Astrocyte (in vitro differentiated cells and primary cell): ENCODE data around the gene FRMD5. TPM values are rescaled to one million over a fixed set of nuclear protein-coding genes. Genes with fewer than 3 reads are reported as not detected.

Source experiments
- DNase-seq: peaks from one replicate; pipeline ENCODE4 v3.0.0-alpha.2; 2010; ENCODE audit warnings: low read depth
- FAIRE-seq: peaks from 2 replicates; lab custom pipeline; 2011; peaks lifted over from hg19 to GRCh38; lab: Jason Lieb, UNC
- H2AFZ ChIP-seq: 2 replicates; pipeline ENCODE4 v1.6.0; 2012; ENCODE audit warnings: low read depth, low read length, inconsistent platforms
- H3K27ac ChIP-seq: 2 replicates; pipeline ENCODE4 v1.5.1; 2011; ENCODE audit warnings: low read depth, low read length, inconsistent platforms
- H3K27me3 ChIP-seq: 2 replicates; pipeline ENCODE4 v1.6.0; 2011; ENCODE audit warnings: low read length, inconsistent platforms; ENCODE audit not compliant: insufficient read depth
- H3K36me3 ChIP-seq: 2 replicates; pipeline ENCODE4 v1.5.1; 2011; ENCODE audit warnings: low read length, inconsistent platforms; ENCODE audit not compliant: insufficient read depth
- H3K4me1 ChIP-seq: 2 replicates; pipeline ENCODE4 v1.5.1; 2011; ENCODE audit warnings: low read length, inconsistent platforms; ENCODE audit not compliant: insufficient read depth
- H3K4me2 ChIP-seq: 2 replicates; pipeline ENCODE4 v1.6.0; 2012; ENCODE audit warnings: low read length, inconsistent platforms
- H3K4me3 ChIP-seq: 2 replicates; pipeline ENCODE4 v1.5.1; 2011; ENCODE audit warnings: low read depth, mild to moderate bottlenecking, low read length, inconsistent platforms; ENCODE audit not compliant: insufficient read depth
- H3K79me2 ChIP-seq: 2 replicates; pipeline ENCODE4 v1.6.0; 2012; ENCODE audit warnings: mild to moderate bottlenecking, low read length, inconsistent platforms; ENCODE audit not compliant: insufficient read depth
- H3K9ac ChIP-seq: 2 replicates; pipeline ENCODE4 v1.6.0; 2012; ENCODE audit warnings: mild to moderate bottlenecking, low read length, inconsistent platforms
- H3K9me3 ChIP-seq: 2 replicates; pipeline ENCODE4 v1.5.1; 2012; ENCODE audit warnings: low read depth, mild to moderate bottlenecking, low read length, inconsistent platforms; ENCODE audit not compliant: insufficient read depth
- H4K20me1 ChIP-seq: 2 replicates; pipeline ENCODE4 v1.6.0; 2012; ENCODE audit warnings: low read length, inconsistent platforms; ENCODE audit not compliant: insufficient read depth
- H3K27ac Mint-ChIP-seq: one replicate; pipeline ENCODE4 v1.8.0; 2021; ENCODE audit warnings: mild to moderate bottlenecking, mixed read lengths; ENCODE audit not compliant: unreplicated experiment
- H3K27me3 Mint-ChIP-seq: one replicate; pipeline ENCODE4 v1.8.0; 2021; ENCODE audit warnings: low read depth, mixed read lengths; ENCODE audit not compliant: unreplicated experiment
- H3K36me3 Mint-ChIP-seq: one replicate; pipeline ENCODE4 v1.8.0; 2021; ENCODE audit warnings: low read depth, mixed read lengths; ENCODE audit not compliant: unreplicated experiment
- H3K4me1 Mint-ChIP-seq: one replicate; pipeline ENCODE4 v1.8.0; 2021; ENCODE audit warnings: low read depth, mixed read lengths; ENCODE audit not compliant: unreplicated experiment
- H3K4me3 Mint-ChIP-seq: one replicate; pipeline ENCODE4 v1.8.0; 2021; ENCODE audit warnings: mild to moderate bottlenecking, moderate library complexity, mixed read lengths; ENCODE audit not compliant: unreplicated experiment
- H3K9me3 Mint-ChIP-seq: one replicate; pipeline ENCODE4 v1.8.0; 2021; ENCODE audit warnings: mild to moderate bottlenecking, mixed read lengths; ENCODE audit not compliant: unreplicated experiment
- CTCF ChIP-seq: IDR thresholded peaks from 2 replicates; pipeline ENCODE4 v1.5.1; 2011; ENCODE audit warnings: low read depth, mild to moderate bottlenecking, inconsistent platforms, low read length, moderate library complexity; ENCODE audit not compliant: insufficient read depth
- EZH2 ChIP-seq: IDR thresholded peaks from 2 replicates; pipeline ENCODE4 v1.6.1; 2012; ENCODE audit warnings: mild to moderate bottlenecking, low read length, inconsistent platforms; ENCODE audit not compliant: insufficient read depth
- total RNA-seq: library from RNA; stranded (reverse); gene quantifications from 2 replicates; pipeline ENCODE4 v1.2.1, GENCODE V29; 2021

Gene FRMD5
- total RNA-seq, 1 donor from 2014 or later: 19.6 TPM

DNA sequence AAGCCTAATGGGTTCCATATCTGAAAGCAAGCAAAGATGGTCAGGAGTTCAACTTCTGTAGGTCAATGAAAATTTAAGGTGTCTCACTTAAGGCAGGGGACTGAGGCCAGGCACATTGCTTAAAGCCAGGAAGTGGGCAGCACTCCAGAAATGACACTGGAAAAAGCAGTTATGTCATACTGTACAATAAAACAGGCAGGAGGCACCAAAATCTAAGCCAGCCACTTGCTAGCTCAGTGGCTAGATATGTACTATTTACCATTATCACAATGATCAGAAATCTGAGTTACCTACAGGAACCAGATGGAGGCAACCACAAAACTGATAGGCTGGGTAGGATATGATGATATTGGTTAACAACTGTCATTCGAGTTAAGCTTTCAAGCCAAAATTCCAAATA, 57.3 kb downstream of the FRMD5 start:
- Histone ChIP-seq H3K27me3 (no peaks in the 10 kb centered on the region), H2AFZ (no peak overlapping the region), H4K20me1 (peaks cover 27% of the 10 kb centered on the region), H3K4me2 (peak overlapping the region; percentile 21), H3K9ac (no peak overlapping the region), H3K79me2 (peaks cover 91% of the 10 kb centered on the region), H3K27ac (no peak overlapping the region), H3K36me3 (no peaks in the 10 kb centered on the region), H3K9me3 (no peaks in the 10 kb centered on the region), H3K4me1 (peaks cover 11% of the 10 kb centered on the region), H3K4me3 (no peak overlapping the region)
- H3K4me3 Mint-ChIP-seq: no peak overlapping the region
- TF ChIP-seq CTCF (no peak), EZH2 (no peak)
- no peaks in the 10 kb centered on the region for H3K27me3 Mint-ChIP-seq
- H3K9me3 Mint-ChIP-seq: no peaks in the 10 kb centered on the region
- DNase-seq (peak; percentile 36), FAIRE-seq (no peak)
- H3K36me3 Mint-ChIP-seq: no peaks in the 10 kb centered on the region
- H3K4me1 Mint-ChIP-seq: peaks cover 13% of the 10 kb centered on the region
- H3K27ac Mint-ChIP-seq: no peak overlapping the region

DNA sequence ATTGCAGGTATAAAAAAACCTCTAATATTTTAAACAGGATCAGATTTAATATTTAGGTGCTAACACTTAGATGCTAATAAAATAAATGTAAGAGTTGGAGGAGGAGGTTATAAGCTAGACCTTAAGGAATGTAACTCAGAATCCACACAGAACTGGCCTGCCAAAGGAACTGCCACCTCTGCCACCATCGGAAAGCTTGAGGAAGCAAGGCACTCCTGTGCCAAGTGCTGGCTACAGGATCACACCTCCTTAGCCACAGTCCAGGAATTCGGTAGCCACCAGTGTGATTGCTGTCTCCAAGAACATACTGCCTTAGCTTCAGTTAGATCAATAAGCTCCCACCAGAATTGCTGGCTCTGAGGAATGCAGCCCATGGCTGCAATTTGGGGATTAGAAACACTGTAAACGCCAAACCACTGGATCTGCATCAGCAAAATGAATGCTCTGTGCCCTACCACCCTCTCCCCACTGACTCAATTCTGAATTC, 58.0 kb downstream of the FRMD5 start:
- H3K36me3 Mint-ChIP-seq: no peaks in the 10 kb centered on the region
- H3K27ac Mint-ChIP-seq: peak overlapping the region; percentile 34
- peaks cover 13% of the 10 kb centered on the region for H3K4me1 Mint-ChIP-seq
- H3K9me3 Mint-ChIP-seq: no peaks in the 10 kb centered on the region
- TF ChIP-seq CTCF (no peak), EZH2 (no peak)
- no peak for DNase-seq
- peaks cover 11% of the 10 kb centered on the region for H3K4me1 ChIP-seq
- peaks cover 91% of the 10 kb centered on the region for H3K79me2 ChIP-seq
- H3K27ac ChIP-seq: no peak overlapping the region
- H3K27me3 Mint-ChIP-seq: no peaks in the 10 kb centered on the region
- no peaks in the 10 kb centered on the region for H3K36me3 ChIP-seq
- H3K4me3 ChIP-seq: no peak overlapping the region
- H2AFZ ChIP-seq: no peak overlapping the region
- H4K20me1 ChIP-seq: peaks cover 31% of the 10 kb centered on the region
- H3K9me3 ChIP-seq: no peaks in the 10 kb centered on the region
- H3K27me3 ChIP-seq: no peaks in the 10 kb centered on the region
- no peak for FAIRE-seq
- no peak overlapping the region for H3K9ac ChIP-seq
- peak overlapping the region; percentile 23 for H3K4me2 ChIP-seq
- no peak overlapping the region for H3K4me3 Mint-ChIP-seq

GRCh38 chr15:44132057-44132456, 63.0 kb downstream of the FRMD5 start:
- peaks cover 2% of the 10 kb centered on the region for H3K4me1 ChIP-seq
- DNase-seq (no peak), FAIRE-seq (no peak)
- H4K20me1 ChIP-seq: peaks cover 33% of the 10 kb centered on the region
- no peak overlapping the region for H3K9ac ChIP-seq
- Mint-ChIP-seq H3K27ac (no peak overlapping the region), H3K9me3 (no peaks in the 10 kb centered on the region), H3K36me3 (no peaks in the 10 kb centered on the region), H3K27me3 (no peaks in the 10 kb centered on the region), H3K4me1 (peaks cover 4% of the 10 kb centered on the region), H3K4me3 (no peak overlapping the region)
- no peak for TF ChIP-seq EZH2
- no peak for TF ChIP-seq CTCF
- H3K27ac ChIP-seq: no peak overlapping the region
- no peak overlapping the region for H2AFZ ChIP-seq
- no peaks in the 10 kb centered on the region for H3K9me3 ChIP-seq
- H3K4me2 ChIP-seq: no peak overlapping the region
- H3K36me3 ChIP-seq: no peaks in the 10 kb centered on the region
- H3K79me2 ChIP-seq: peaks cover 85% of the 10 kb centered on the region
- no peaks in the 10 kb centered on the region for H3K27me3 ChIP-seq
- H3K4me3 ChIP-seq: no peak overlapping the region
